Mesenchymal stem cell (in vitro differentiated cells and primary cell): ENCODE results near the gene CFAP73.

Experiments
- DNase-seq: peaks from one replicate; pipeline ENCODE4 v3.0.0-alpha.2; 2013
- H2AFZ ChIP-seq: one replicate; pipeline ENCODE4 v1.6.1; 2013; ENCODE audit warnings: low read depth, mild to moderate bottlenecking, control low read depth, inconsistent platforms, low read length, moderate library complexity
- H2AK5ac ChIP-seq: 2 replicates; pipeline ENCODE4 v1.6.1; 2013; ENCODE audit warnings: low read length, moderate library complexity, mild to moderate bottlenecking, inconsistent platforms; ENCODE audit not compliant: severe bottlenecking
- H2BK120ac ChIP-seq: one replicate; pipeline ENCODE4 v1.6.1; 2013; ENCODE audit warnings: low read depth, mild to moderate bottlenecking, inconsistent platforms, low read length, moderate library complexity
- H2BK12ac ChIP-seq, 2 experiments: one replicate each; pipeline ENCODE4 v1.6.1; 2013; ENCODE audit warnings: inconsistent platforms in 2 of 2, low read length in 2 of 2, mild to moderate bottlenecking in 2 of 2, moderate library complexity in 2 of 2, control low read depth in 1 of 2
- H2BK15ac ChIP-seq: one replicate; pipeline ENCODE4 v1.6.1; 2013; ENCODE audit warnings: mild to moderate bottlenecking, low read depth, inconsistent platforms; ENCODE audit not compliant: poor library complexity, severe bottlenecking
- H2BK5ac ChIP-seq: 2 replicates; pipeline ENCODE4 v1.6.1; 2013; ENCODE audit warnings: low read depth, mild to moderate bottlenecking, low read length, control low read depth, inconsistent platforms; ENCODE audit not compliant: poor library complexity, severe bottlenecking
- H3K14ac ChIP-seq, 2 experiments: one replicate each; pipeline ENCODE4 v1.6.1; 2013; ENCODE audit warnings: inconsistent platforms in 2 of 2, low read length in 2 of 2, control low read depth in 1 of 2, mild to moderate bottlenecking in 1 of 2, moderate library complexity in 1 of 2
- H3K18ac ChIP-seq, 2 experiments: one replicate each; pipeline ENCODE4 v1.6.1; 2013; ENCODE audit warnings: inconsistent platforms in 2 of 2, low read length in 2 of 2, control low read depth in 1 of 2, low read depth in 1 of 2, mild to moderate bottlenecking in 1 of 2
- H3K23ac ChIP-seq, 2 experiments: one replicate each; pipeline ENCODE4 v1.6.1; 2013; ENCODE audit warnings: inconsistent platforms in 2 of 2, low read length in 2 of 2, mild to moderate bottlenecking in 2 of 2, moderate library complexity in 2 of 2, control low read depth in 1 of 2
- H3K27ac ChIP-seq: 2 replicates; pipeline ENCODE4 v1.5.1; 2013; ENCODE audit warnings: mild to moderate bottlenecking, moderate library complexity, low read length, control low read depth, inconsistent platforms; ENCODE audit not compliant: poor library complexity, severe bottlenecking
- H3K27me3 ChIP-seq, 2 experiments: 2 replicates each; pipeline versions ENCODE4 v1.6.1 to v1.7.0; 2013; ENCODE audit warnings: low read length in 2 of 2, mild to moderate bottlenecking in 2 of 2, moderate library complexity in 2 of 2, control low read depth in 1 of 2, inconsistent platforms in 1 of 2; ENCODE audit not compliant: control insufficient read depth in 1 of 2, insufficient read depth in 1 of 2
- H3K36me3 ChIP-seq, 2 experiments: 2 replicates each; pipeline versions ENCODE4 v1.6.1 to v1.7.0; 2013; ENCODE audit warnings: low read length in 2 of 2, control low read depth in 1 of 2, inconsistent platforms in 1 of 2, low read depth in 1 of 2, mild to moderate bottlenecking in 1 of 2; ENCODE audit not compliant: insufficient read depth in 2 of 2, control insufficient read depth in 1 of 2
- H3K4ac ChIP-seq, 2 experiments: one replicate each; pipeline ENCODE4 v1.6.1; 2013; ENCODE audit warnings: inconsistent platforms in 2 of 2, low read length in 2 of 2, mild to moderate bottlenecking in 2 of 2, moderate library complexity in 2 of 2, control low read depth in 1 of 2, low read depth in 1 of 2
- H3K4me1 ChIP-seq: 2 replicates; pipeline ENCODE4 v1.6.1; 2013; ENCODE audit warnings: low read depth, low read length, control low read depth; ENCODE audit not compliant: control insufficient read depth, insufficient read depth
- H3K4me2 ChIP-seq: 2 replicates; pipeline ENCODE4 v1.6.1; 2013; ENCODE audit warnings: low read length, mild to moderate bottlenecking, inconsistent platforms; ENCODE audit not compliant: poor library complexity, severe bottlenecking
- H3K4me3 ChIP-seq, 2 experiments: 2 replicates each; pipeline versions ENCODE4 v1.5.1 to v1.7.0; 2013; ENCODE audit warnings: low read length in 2 of 2, mild to moderate bottlenecking in 2 of 2, control low read depth in 1 of 2, low read depth in 1 of 2; ENCODE audit not compliant: insufficient read depth in 1 of 2
- H3K79me1 ChIP-seq: replicated peaks from 2 replicates; pipeline ENCODE4 v1.6.1; 2013; ENCODE audit warnings: mild to moderate bottlenecking, control low read depth, low read length, inconsistent platforms; ENCODE audit not compliant: poor library complexity, severe bottlenecking
- H3K9ac ChIP-seq: 2 replicates; pipeline ENCODE4 v1.7.0; 2013; ENCODE audit warnings: mild to moderate bottlenecking, low read length, moderate library complexity
- H3K9me3 ChIP-seq: 2 replicates; pipeline ENCODE4 v1.7.0; 2013; ENCODE audit warnings: mild to moderate bottlenecking, low read length; ENCODE audit not compliant: control insufficient read depth
- H4K8ac ChIP-seq: one replicate; pipeline ENCODE4 v1.6.1; 2013; ENCODE audit warnings: inconsistent platforms, mild to moderate bottlenecking, low read length, moderate library complexity
- H4K91ac ChIP-seq: one replicate; pipeline ENCODE4 v1.6.1; 2013; ENCODE audit warnings: mild to moderate bottlenecking, low read length, inconsistent platforms
- WGBS: methylation state at CpG from one replicate; pipeline ENCODE4 v1.1.7; 2013; ENCODE audit warnings: mixed read lengths; 5-methylcytosine and 5-hydroxymethylcytosine counted together

CFAP73 gene

DNA sequence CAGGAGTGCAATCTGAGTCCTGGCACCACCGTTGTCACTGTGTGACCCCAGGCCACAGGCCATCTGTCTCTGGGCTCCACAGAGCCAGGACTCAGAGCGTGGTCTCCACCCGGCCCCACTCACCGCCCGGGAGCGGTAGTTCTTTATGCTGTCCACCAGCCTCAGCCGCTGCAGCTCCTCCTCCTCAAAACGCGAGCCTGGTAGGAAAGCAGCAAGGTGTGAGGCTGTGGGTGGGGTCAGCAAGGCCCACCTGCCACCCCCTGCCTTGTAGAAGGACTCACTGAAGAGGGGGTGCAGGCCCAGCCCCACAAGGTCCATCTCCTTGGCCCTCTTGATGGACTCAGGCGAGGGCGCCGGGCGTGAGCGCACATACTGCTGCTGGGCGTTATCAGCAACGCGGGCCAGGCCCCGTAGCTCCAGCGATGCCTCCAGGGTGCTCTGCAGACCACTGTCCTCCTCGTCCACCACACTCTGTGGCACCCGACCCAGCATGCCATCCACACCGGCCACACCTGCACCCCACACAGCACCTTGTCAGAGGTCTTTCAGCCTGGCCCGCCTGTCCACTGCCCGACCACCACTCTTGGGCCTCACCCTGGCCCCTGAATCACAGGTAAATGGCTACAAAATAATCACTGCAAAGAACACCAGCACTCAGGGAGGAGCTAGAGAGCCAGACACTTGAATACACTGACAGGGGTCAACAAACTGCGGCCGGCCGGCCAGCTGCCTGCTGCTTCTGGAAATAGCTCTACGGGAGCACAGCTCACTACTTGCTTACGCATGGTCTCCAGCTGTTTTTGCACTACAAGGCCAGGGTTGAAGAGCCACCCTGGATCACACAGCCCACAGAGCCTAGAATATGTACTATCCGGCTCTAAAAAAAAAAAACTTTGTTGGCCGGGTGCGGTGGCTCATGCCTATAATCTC, 16.3 kb downstream of the CFAP73 start:
- Histone ChIP-seq H3K4me2 (no peak overlapping the region), H2AFZ (no peak overlapping the region), H3K18ac (no peak overlapping the region), H3K79me1 (peaks cover 20% of the 10 kb centered on the region), H3K36me3 (peaks cover 75 to 80% of the 10 kb centered on the region in 2 experiments), H2BK12ac (no peak overlapping the region), H3K9me3 (no peaks in the 10 kb centered on the region), H3K27me3 (no peaks in the 10 kb centered on the region), H3K9ac (no peak overlapping the region), H4K8ac (no peak overlapping the region), H3K4ac (no peak overlapping the region), H3K14ac (peak overlapping the region in 1 of 2 experiments; percentile 44), H2BK15ac (no peak overlapping the region), H3K23ac (no peak overlapping the region), H4K91ac (peak overlapping the region; percentile 25), H3K4me3 (no peak overlapping the region), H3K27ac (no peak overlapping the region), H2BK5ac (peak overlapping the region; percentile 22), H2BK120ac (no peak overlapping the region), H3K4me1 (peaks cover 29% of the 10 kb centered on the region), H2AK5ac (no peak overlapping the region)
- WGBS = 95% methylated on average over 32 of the region's 32 CpGs
- DNase-seq = no peak

DNA sequence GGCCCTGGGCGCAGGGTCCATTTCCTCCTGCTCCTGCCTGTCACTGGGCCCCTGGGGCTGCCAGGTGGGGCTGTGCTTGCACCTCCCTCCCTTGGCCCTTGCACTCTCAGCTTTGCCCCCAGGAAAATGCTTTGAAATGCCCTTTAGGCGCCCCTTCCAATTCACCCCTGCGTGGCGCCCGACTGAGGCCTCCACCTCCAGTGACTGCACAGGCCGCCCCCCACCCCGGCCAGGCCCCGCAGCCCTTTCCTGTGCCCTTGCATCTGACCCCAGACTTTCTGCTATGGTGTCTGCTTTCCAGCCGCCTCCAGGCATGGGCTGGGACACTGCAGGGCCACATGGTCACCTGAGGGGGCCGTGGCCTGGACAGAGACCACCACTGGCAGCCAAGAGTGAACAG, 18.3 kb downstream of the CFAP73 start:
- Histone ChIP-seq H3K4ac (no peak overlapping the region), H3K23ac (no peak overlapping the region), H2AK5ac (no peak overlapping the region), H2BK15ac (no peak overlapping the region), H4K8ac (no peak overlapping the region), H2BK5ac (no peak overlapping the region), H3K14ac (no peak overlapping the region), H4K91ac (no peak overlapping the region), H3K27ac (no peak overlapping the region), H2AFZ (no peak overlapping the region), H3K9ac (no peak overlapping the region), H2BK120ac (no peak overlapping the region), H3K9me3 (no peaks in the 10 kb centered on the region), H2BK12ac (no peak overlapping the region), H3K27me3 (no peaks in the 10 kb centered on the region), H3K4me3 (peak overlapping the region in 1 of 2 experiments; percentile 22), H3K18ac (no peak overlapping the region), H3K4me2 (no peak overlapping the region), H3K36me3 (peaks cover 79 to 88% of the 10 kb centered on the region in 2 experiments), H3K4me1 (peaks cover 24% of the 10 kb centered on the region), H3K79me1 (peaks cover 32% of the 10 kb centered on the region)
- WGBS = 96% methylated on average over 10 of the region's 10 CpGs
- no peak for DNase-seq

DNA sequence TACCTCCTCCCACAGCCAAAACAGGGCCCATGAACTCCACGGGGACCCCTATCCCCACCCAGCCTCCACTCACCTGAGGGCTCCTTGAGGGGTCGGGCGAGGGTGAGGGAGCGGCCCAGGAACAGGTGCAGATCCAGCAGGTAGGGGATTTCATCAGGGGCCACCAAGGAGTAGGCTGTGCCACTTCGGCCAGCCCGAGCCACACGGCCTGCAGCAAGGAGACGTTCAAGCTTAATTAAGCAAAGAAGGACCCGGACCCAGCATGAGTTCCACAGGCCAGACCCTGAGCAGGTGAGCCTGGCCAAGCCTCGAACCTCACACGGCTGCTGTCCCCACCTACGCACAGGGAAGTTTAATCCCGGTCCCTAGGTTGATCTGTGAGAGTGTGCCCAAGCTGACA, 20.2 kb downstream of the CFAP73 start:
- H2AFZ ChIP-seq = no peak overlapping the region
- no peak overlapping the region for H3K27ac ChIP-seq
- no peak overlapping the region for H3K18ac ChIP-seq
- H4K8ac ChIP-seq = no peak overlapping the region
- H3K4me3 ChIP-seq = no peak overlapping the region
- H2BK120ac ChIP-seq = no peak overlapping the region
- no peak overlapping the region for H2BK15ac ChIP-seq
- no peak overlapping the region for H3K4me2 ChIP-seq
- H3K36me3 ChIP-seq = peaks cover 70 to 92% of the 10 kb centered on the region in 2 experiments
- H3K9me3 ChIP-seq = no peaks in the 10 kb centered on the region
- H2BK5ac ChIP-seq = no peak overlapping the region
- H3K14ac ChIP-seq = no peak overlapping the region
- no peak for DNase-seq
- no peak overlapping the region for H2AK5ac ChIP-seq
- no peak overlapping the region for H3K9ac ChIP-seq
- 93% methylated on average over 13 of the region's 13 CpGs for WGBS
- peaks cover 27% of the 10 kb centered on the region for H3K4me1 ChIP-seq
- peaks cover 28% of the 10 kb centered on the region for H3K79me1 ChIP-seq
- no peak overlapping the region for H4K91ac ChIP-seq
- no peaks in the 10 kb centered on the region for H3K27me3 ChIP-seq
- no peak overlapping the region for H3K23ac ChIP-seq
- H3K4ac ChIP-seq = no peak overlapping the region
- H2BK12ac ChIP-seq = no peak overlapping the region

DNA sequence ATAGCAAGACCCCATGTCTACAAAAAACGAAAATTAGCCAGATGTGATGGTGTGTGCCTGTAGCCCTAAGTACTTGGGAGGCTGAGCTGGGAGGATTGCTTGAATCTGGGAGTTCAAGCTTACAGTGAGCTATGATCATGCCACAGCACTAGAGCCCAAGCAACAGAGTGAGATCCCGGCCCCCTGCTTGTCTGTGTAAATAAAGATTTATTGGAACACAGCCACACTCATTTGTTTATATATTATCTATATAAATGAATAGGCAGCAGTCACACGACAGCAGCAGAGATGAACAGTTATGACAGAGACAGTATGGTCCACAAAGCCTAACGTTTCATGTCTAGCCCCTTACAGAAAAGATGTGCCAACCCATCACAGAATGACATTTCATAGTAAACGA, 20.9 kb downstream of the CFAP73 start:
- no peak overlapping the region for H2BK12ac ChIP-seq
- H3K14ac ChIP-seq = no peak overlapping the region
- no peaks in the 10 kb centered on the region for H3K9me3 ChIP-seq
- H3K4me1 ChIP-seq = peaks cover 26% of the 10 kb centered on the region
- H2AFZ ChIP-seq = no peak overlapping the region
- H2AK5ac ChIP-seq = no peak overlapping the region
- H3K23ac ChIP-seq = no peak overlapping the region
- no peak overlapping the region for H2BK15ac ChIP-seq
- WGBS = 90% methylated on average over 3 of the region's 5 CpGs
- no peak overlapping the region for H2BK120ac ChIP-seq
- H3K4me2 ChIP-seq = no peak overlapping the region
- H2BK5ac ChIP-seq = no peak overlapping the region
- no peak overlapping the region for H3K27ac ChIP-seq
- DNase-seq = no peak
- H3K4ac ChIP-seq = no peak overlapping the region
- H3K9ac ChIP-seq = no peak overlapping the region
- no peak overlapping the region for H3K18ac ChIP-seq
- H3K27me3 ChIP-seq = no peaks in the 10 kb centered on the region
- H3K36me3 ChIP-seq = peaks cover 71 to 88% of the 10 kb centered on the region in 2 experiments
- H4K91ac ChIP-seq = no peak overlapping the region
- no peak overlapping the region for H3K4me3 ChIP-seq
- H4K8ac ChIP-seq = no peak overlapping the region
- peaks cover 29% of the 10 kb centered on the region for H3K79me1 ChIP-seq
